Heart left ventricle (tissue), 13 donors: ENCODE data around the gene STX16.

Source experiments
- CTCF ChIP-seq, 12 donors: fragments of 200-600 bp; sonication (generic) in 4 of 12; IDR thresholded peaks; one replicate each; pipeline versions ENCODE4 v1.5.0 to v1.8.0; 2018 to 2022; ENCODE audit warnings: antibody characterized with exemption in 12 of 12, mild to moderate bottlenecking in 5 of 12
- POLR2A ChIP-seq, 2 donors: fragments of 450-650 bp; IDR thresholded peaks; one replicate each; pipeline ENCODE4 v1.6.1; 2017; ENCODE audit warnings: antibody characterized with exemption in 2 of 2, mild to moderate bottlenecking in 2 of 2, moderate library complexity in 2 of 2
- donor health status: ischemic (EF 13 %, LVEDD 7.1; RV severe dilation, severe dysfunction).
- donor health status: DM: no; HTN: yes; CAD: no.
- donor health status: DM: no; HTN: no; CAD: no.
- donor health status: ischemic (EF 25% LVEDD 6.9; RV normal size, moderate dysfunction).
- donor health status: ischemic (EF 25% LVEDD 5.7; RV mildly dilated, moderate dysfunction).
- donor health status: ischemic (EF 35%, LVEDD 5.7; RV mildly dilated, moderate dysfunction).
- donor health status: nonischemic (EF 11% LVEDD 7.7; RV severe dilation, severe dysfunction).
- donor health status: DM: yes; HTN: yes; CAD: no.
- donor health status: PGD.
- donor health status: ischemic (EF 29% LVEDD 5.4; RV normal size, mild dysfunction).
- donor health status: nonischemic (EF 23%, LVEDD 6.1; RV moderate dilation, normal function).

GRCh38 chr20:58707770-58708169 lies 56.7 kb downstream of the STX16 start:
- TF ChIP-seq CTCF (IDR thresholded peaks at IDR 0.05) (no peak), POLR2A (IDR thresholded peaks at IDR 0.05) (no peak)
